SKM-1 treated with dmso at 0.1 percent for 144 hours (cell line): ENCODE results near the gene UBC.

Experiments used
- DNase-seq: peaks from one replicate; lab custom pipeline; 2025; ENCODE audit not compliant: unreplicated experiment; lab: John Stamatoyannopoulos, UW

The UBC gene

DNA sequence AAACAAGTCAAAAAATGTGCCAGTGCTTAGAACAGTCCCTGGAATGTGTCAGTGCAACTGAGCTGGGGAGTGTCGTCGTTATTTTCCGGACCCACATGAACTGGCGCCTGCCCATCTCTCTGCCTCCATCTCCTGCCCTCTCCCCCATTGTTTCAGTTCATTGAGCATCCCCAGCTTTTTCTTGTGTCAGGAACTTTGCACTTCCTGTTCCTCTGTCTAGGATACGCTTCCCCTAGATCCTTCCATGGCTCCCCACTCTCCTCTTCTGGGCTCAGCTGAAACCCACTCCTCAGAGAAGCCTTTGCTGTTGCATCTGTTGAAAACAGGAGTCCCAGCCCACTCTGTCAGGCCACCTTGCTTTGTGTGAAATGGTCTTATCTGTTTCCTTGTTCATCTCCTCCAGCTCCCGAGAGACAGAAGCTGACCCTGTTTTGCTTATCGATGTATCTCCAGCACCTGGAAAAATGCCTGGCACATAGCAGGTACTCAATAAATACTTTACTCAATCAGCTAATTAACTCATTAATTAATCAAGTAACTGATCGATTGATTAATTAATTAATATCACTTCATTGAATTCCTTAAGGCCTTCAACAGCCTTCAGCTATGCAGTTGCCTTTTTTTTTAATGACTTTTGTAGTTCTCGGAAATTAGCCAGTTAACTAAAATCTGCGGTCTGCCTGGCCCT is 48.1 kb downstream of the UBC start:
- no peak for DNase-seq

DNA sequence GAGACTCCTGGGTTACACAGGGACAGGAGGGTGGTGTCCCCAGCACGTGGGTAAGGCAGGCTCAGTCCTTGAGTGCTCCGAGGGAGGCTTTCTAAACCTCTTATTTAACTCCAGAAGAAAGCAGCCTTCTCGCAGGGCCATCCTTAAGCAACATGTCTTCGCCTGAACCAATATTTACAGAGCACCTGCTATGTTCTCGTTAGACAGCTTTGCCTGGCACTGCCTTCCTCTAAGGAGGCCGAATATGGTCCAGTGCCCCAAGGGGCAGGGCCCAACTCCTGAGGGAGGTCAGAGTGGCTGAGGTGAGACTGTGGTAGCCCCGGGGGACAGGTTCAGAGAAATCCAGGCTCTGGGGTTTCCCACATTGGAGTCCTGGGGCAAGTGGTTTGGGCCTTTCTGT is 48.7 kb downstream of the UBC start:
- DNase-seq = no peak

DNA sequence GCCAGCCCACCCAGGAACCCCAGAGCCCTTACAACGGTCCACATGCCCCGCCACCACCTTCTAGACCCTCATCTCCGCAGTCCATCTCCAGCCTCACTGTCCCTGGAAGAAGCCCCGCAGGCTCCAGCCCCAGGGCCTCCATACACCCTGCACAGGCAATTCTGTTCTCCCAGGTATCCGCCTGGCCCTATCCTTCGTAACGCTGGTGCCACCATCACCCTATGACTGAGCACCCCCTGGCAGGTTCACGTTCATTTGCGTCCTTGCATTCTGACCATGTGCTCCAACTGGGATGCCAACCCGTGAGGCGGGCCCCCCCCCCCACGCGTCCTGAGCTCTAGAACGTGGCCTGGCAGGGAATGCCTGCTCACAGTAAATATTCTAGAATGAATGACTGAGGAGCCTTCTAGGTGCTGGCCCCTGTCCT is 50.1 kb downstream of the UBC start:
- no peak for DNase-seq

DNA sequence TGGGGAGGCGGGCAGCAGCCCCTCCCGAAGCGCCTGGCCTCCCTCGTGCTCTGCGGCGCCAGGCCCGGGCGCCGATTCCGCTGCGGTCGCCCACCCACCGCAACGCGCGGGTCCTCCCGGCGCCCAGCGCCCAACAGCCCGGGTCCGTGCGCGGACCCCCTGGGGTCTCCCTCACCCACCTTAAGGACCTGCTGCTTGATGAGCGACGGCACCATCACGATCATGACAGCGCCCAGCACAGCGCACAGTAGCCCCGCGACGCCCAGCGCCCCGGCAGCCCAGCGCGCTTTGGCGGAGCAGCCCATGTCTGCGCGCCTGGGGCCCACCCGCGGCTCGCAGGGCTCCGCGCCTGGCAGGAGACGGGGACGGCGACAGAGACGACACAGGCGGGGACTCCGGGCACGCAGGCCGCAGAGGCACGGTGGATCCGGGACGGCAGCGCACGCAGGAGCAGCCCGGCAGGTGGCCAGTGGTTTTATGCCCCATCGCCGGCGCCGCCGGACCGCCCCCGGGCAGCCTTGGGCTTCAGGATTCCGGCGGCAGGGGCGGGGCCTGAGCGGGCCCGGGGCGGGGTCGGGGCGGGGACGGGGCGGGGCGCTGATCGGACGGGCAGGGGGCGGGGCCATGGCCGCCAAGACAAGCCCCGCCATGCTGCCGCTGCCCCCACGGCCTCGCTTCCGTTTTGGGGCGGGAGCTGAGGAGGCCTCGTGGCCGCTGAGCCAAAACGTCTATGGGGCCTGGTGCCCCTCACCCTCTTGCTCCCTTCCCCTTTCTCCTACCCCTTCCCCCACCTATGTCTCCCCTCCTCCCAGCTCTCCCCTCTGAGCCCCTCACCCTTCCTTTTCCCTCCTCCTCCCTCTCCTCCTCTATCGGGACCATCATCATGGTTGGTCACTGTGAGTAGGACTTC is 50.8 kb downstream of the UBC start, which contains the start of gene SCARB1:
TSS of gene SCARB1 (minus strand) at position 449 of the 910 bp plus-strand sequence. CDS start at position 305, 144 bp downstream.
- peak; percentile 37 for DNase-seq

DNA sequence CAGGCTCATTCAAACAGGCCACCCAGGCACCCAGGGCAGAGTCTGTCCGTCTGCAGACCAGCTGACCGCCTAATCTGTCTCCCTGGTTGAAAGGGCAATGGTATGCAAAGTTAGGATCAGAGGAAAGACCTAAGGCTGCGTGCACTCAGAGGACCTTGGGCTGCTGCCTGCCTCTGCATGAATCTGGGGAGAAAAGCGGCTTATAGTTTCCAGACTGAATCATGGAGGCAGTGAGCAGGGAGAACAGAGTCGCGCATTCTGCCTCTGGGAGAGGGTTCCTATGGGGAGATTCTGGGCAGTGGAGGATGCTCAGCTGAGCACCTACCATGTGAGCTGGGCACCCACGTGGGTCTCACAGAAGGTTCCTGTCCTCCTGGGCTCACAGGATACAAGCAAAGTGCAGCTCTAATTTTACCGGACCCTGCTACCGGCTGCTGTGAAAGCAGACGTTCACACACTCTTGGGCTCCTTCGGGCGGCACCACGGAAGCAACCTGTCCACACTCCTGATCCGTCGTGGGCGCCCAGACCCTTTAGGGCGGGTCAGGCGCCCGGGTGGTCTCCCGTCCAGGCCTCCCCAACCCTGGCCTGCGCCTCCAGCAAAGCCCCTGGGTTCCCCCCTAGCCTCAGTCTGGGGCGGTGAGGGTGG is 51.6 kb downstream of the UBC start:
- DNase-seq = no peak

DNA sequence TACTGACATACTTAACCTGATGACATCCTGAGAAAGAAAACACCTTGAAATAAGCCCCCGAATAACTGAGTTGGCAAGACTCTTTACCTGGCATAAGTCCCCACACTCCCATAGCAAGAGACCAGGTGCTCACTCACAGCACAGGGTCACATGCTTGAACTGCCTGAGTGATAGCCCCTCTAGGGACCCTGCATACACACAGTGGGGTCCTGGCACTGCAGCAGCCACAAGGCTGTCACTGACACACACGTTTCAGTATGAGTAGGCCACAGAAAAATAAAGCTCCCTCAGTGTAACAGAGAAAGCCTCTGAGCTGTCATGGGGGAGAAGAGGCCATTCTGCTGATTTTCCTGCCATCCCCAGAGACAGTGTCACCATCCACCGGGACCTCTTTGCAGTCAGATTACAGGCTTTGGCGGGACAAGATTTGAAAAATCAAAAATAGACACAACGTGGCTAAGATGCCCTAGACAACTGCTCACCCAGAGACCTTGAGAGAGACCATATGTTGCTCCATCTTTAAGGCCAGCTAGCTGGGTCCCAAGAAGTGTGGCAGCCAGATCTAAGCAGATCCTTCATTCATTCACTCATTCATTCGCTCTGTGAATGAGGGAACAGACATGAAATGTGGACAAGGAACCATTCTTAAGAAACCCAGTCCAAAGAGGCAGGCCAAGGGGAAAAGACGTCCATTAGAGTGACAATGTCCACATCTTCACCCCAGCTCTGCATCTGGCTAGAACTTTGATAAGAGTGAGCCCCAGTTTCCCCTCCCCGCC is 52.4 kb downstream of the UBC start:
- DNase-seq = no peak
